ENCODE results near the gene MDFI.

MDFI gene

DNA sequence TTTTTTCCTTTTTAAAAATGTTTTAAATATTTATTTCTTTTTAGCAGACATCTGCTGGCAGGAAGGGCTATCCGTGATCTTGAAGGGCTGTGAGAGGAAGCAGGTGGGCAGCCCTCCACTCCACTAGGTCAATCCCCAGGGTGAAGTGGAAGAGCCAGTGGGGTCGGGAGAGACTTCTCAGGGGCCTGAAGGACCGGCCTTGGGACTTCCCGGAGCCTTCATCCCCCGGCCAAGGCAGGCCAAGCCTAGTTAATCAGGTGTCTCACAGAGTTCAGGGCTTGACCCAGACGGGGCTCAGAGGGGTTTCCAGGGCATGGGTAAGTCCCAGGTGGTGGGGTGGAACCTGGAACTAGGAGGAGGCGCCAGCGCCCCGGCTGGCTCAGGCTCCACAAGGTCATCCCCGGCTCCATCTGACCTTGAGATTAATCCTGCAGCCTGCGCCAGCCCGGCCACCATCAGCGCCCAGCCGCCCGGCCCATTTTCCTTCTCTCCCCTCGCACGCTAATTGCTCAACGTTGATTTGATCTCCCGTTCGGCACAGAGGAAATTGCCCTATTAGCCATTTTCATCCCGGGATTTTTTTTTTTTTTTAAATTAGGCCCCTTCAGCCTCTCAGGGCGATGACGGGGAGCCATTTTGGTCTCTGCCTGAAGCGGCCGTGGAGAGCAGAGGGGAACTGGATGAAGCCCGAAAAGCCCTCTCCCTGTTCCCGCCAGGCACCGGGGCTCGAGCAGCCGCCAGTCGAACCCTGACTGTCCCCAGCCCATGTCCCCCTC is 44.4 kb downstream of the MDFI start:
- H4K8ac ChIP-seq (ENCODE audit: low read depth, low read length): no peak overlapping the region
- no peaks in the 10 kb centered on the region for H3K79me1 ChIP-seq (ENCODE audit: low read length)
- no peaks in the 10 kb centered on the region for H3K79me2 ChIP-seq (ENCODE audit: control insufficient read depth, insufficient read depth, low read length)
- H3K4me2 ChIP-seq (ENCODE audit: low read length): peak overlapping the region; percentile 58
- peak overlapping the region; percentile 10 for H3K4ac ChIP-seq (ENCODE audit: low read depth, low read length)
- H2BK15ac ChIP-seq (replicated peaks; ENCODE audit: low read depth): no peak overlapping the region
- H3K56ac ChIP-seq (ENCODE audit: low read length): peak overlapping the region; percentile 85
- H2BK120ac ChIP-seq (ENCODE audit: low read depth, low read length): no peak overlapping the region
- no peaks in the 10 kb centered on the region for H3K27me3 ChIP-seq (ENCODE audit: insufficient read depth, low read length, poor library complexity)
- peak; percentile 22 for DNase-seq
- no peak overlapping the region for H2BK5ac ChIP-seq (ENCODE audit: low read length)
- H3K4me1 ChIP-seq (ENCODE audit: control insufficient read depth, low read depth, low read length): peaks cover 1% of the 10 kb centered on the region
- peak overlapping the region; percentile 74 for H3K9ac ChIP-seq (ENCODE audit: low read length)
- H3K18ac ChIP-seq (ENCODE audit: low read length): no peak overlapping the region
- H3K27ac ChIP-seq (ENCODE audit: low read depth, low read length): no peak overlapping the region
- no peak overlapping the region for H2AK5ac ChIP-seq (ENCODE audit: low read length)
- H3K23ac ChIP-seq (ENCODE audit: low read length): no peak overlapping the region
- no peak overlapping the region for H3K4me3 ChIP-seq (ENCODE audit: low read length)
- H3K36me3 ChIP-seq (ENCODE audit: control insufficient read depth, insufficient read depth, low read length): no peaks in the 10 kb centered on the region
- WGBS (ENCODE audit: extremely low coverage, insufficient coverage, low lambda C conversion rate): no CpG with 5 or more reads among the region's 31 CpGs
- no peak overlapping the region for H4K5ac ChIP-seq (ENCODE audit: low read length)

DNA sequence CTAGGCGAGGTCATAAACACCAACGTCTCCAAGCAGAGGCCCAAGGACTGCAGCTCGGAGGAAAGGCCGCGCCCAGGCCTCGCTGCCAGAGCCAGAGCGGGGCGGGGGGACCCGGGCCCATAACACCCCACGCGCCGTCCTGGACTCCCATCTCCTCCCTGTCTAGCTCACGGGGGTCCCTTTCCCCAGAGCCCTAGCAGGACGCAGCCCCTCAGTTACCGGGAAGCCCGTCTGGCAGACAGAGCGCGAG is 44.9 kb downstream of the MDFI start:
- Histone ChIP-seq H3K36me3 (ENCODE audit: control insufficient read depth, insufficient read depth, low read length) (no peaks in the 10 kb centered on the region), H4K5ac (ENCODE audit: low read length) (no peak overlapping the region), H3K27ac (ENCODE audit: low read depth, low read length) (no peak overlapping the region), H3K56ac (ENCODE audit: low read length) (peak overlapping the region; percentile 85), H3K4me3 (ENCODE audit: low read length) (no peak overlapping the region), H3K4me2 (ENCODE audit: low read length) (peak overlapping the region; percentile 58), H3K4ac (ENCODE audit: low read depth, low read length) (no peak overlapping the region), H3K23ac (ENCODE audit: low read length) (no peak overlapping the region), H2BK5ac (ENCODE audit: low read length) (no peak overlapping the region), H3K18ac (ENCODE audit: low read length) (no peak overlapping the region), H3K79me2 (ENCODE audit: control insufficient read depth, insufficient read depth, low read length) (no peaks in the 10 kb centered on the region), H2BK120ac (ENCODE audit: low read depth, low read length) (no peak overlapping the region), H3K9ac (ENCODE audit: low read length) (peak overlapping the region; percentile 74), H3K79me1 (ENCODE audit: low read length) (no peaks in the 10 kb centered on the region), H2AK5ac (ENCODE audit: low read length) (no peak overlapping the region), H4K8ac (ENCODE audit: low read depth, low read length) (no peak overlapping the region), H2BK15ac (replicated peaks; ENCODE audit: low read depth) (no peak overlapping the region), H3K27me3 (ENCODE audit: insufficient read depth, low read length, poor library complexity) (no peaks in the 10 kb centered on the region), H3K4me1 (ENCODE audit: control insufficient read depth, low read depth, low read length) (peaks cover 1% of the 10 kb centered on the region)
- no peak for DNase-seq
- WGBS (ENCODE audit: extremely low coverage, insufficient coverage, low lambda C conversion rate): no CpG with 5 or more reads among the region's 18 CpGs

DNA sequence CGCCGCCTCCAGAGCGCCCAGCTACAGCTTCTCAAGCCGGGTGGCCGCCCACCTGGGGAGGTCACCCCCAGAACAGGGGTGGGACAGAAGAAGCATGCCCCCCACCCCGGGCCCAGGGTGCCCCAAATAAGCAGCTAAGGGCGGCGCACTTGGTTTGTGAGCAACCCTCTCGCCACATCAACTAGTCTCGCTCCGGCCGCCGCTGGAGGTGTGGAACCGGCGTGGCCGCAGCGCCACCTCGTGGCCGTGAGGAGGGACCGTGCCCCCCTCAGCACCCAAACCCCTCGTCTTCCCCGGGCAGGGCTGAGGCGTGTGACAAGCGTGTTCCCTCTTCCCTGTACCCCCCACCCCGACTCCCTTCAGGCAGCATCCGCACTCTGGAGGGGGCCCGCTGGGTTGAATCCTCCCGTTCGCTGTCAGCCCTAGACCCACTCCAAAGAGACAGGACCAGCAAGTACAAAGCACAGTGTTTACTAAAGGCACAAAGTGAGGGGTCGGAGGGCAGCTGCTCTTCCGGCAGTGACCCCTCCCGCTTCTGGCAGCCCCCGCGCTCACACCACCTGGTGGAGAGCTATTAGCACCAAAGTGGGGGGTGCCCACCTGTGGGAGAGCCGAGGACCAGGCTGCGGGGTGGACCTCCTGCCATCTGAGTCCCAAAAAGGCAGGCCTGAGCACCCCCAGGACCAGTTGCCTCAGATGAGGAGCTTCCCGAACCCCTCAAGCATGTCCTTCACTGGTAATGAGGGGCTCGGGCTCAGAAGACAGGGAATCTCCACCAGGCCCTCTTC is 45.4 kb downstream of the MDFI start:
- H3K27ac ChIP-seq (ENCODE audit: low read depth, low read length): no peak overlapping the region
- WGBS (ENCODE audit: extremely low coverage, insufficient coverage, low lambda C conversion rate): no CpG with 5 or more reads among the region's 38 CpGs

DNA sequence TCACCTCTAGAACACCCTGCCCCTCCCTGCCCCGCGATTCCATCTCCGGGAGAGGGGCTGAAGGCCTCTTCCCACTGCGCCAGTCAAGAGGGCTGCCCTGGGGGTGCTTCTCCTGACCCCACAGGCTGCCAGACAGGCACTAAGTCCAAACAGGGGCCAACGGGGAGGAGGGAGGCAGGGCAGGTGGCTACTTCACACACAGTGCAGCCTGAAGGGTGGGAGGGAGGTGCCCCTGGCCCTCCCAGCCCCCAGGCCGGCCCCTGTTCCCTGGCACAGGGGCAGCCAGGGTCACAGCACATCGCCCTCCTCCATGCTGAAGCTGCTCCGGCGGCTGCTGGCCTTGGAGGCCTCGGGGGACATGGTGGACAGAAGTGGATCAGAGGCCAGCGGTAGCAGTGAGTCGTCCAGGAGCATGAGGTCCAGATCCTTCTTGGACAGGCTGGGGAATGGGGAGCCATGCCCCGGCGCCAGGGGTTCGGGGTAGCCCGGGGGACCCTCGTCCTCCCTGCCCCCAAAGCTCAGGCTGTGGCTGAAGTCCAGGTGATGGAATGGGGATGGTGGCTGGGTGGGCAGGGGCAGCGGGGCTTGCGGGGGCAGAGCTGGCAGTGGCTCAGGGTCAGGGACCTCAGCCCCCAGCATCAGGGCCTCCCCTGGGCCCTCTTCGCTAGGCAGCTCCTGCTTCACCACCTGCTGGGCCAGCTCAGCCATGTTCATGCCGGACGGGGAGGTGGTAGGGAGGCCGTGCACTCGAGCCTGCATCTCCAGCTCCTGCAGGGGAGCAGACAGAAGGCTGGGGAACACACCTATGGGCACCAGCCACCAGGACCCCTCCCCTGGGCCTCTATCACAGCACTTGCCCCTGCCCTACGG is 46.3 kb downstream of the MDFI start:
- H3K36me3 ChIP-seq (ENCODE audit: control insufficient read depth, insufficient read depth, low read length): no peaks in the 10 kb centered on the region
- H4K8ac ChIP-seq (ENCODE audit: low read depth, low read length): no peak overlapping the region
- DNase-seq: no peak
- H3K9ac ChIP-seq (ENCODE audit: low read length): no peak overlapping the region
- no CpG with 5 or more reads among the region's 25 CpGs for WGBS (ENCODE audit: extremely low coverage, insufficient coverage, low lambda C conversion rate)
- no peak overlapping the region for H3K4me3 ChIP-seq (ENCODE audit: low read length)
- H3K79me2 ChIP-seq (ENCODE audit: control insufficient read depth, insufficient read depth, low read length): no peaks in the 10 kb centered on the region
- H3K27me3 ChIP-seq (ENCODE audit: insufficient read depth, low read length, poor library complexity): no peaks in the 10 kb centered on the region
- no peak overlapping the region for H3K27ac ChIP-seq (ENCODE audit: low read depth, low read length)
- no peak overlapping the region for H3K18ac ChIP-seq (ENCODE audit: low read length)
- H4K5ac ChIP-seq (ENCODE audit: low read length): no peak overlapping the region
- no peak overlapping the region for H3K23ac ChIP-seq (ENCODE audit: low read length)
- no peak overlapping the region for H3K56ac ChIP-seq (ENCODE audit: low read length)
- H3K79me1 ChIP-seq (ENCODE audit: low read length): no peaks in the 10 kb centered on the region
- no peak overlapping the region for H2BK15ac ChIP-seq (replicated peaks; ENCODE audit: low read depth)
- no peak overlapping the region for H2AK5ac ChIP-seq (ENCODE audit: low read length)
- H3K4ac ChIP-seq (ENCODE audit: low read depth, low read length): no peak overlapping the region
- no peak overlapping the region for H3K4me2 ChIP-seq (ENCODE audit: low read length)
- H2BK120ac ChIP-seq (ENCODE audit: low read depth, low read length): no peak overlapping the region
- peaks cover 1% of the 10 kb centered on the region for H3K4me1 ChIP-seq (ENCODE audit: control insufficient read depth, low read depth, low read length)
- H2BK5ac ChIP-seq (ENCODE audit: low read length): no peak overlapping the region

More for the DNA sequence above, 45.4 kb downstream of the MDFI start:
- H2BK5ac ChIP-seq (ENCODE audit: low read length): no peak overlapping the region
- H2AK5ac ChIP-seq (ENCODE audit: low read length): no peak overlapping the region
- no peak overlapping the region for H3K23ac ChIP-seq (ENCODE audit: low read length)
- no peak overlapping the region for H2BK15ac ChIP-seq (replicated peaks; ENCODE audit: low read depth)
- no peak overlapping the region for H3K4ac ChIP-seq (ENCODE audit: low read depth, low read length)
- DNase-seq: peak; percentile 76
- no peak overlapping the region for H4K8ac ChIP-seq (ENCODE audit: low read depth, low read length)
- H3K79me2 ChIP-seq (ENCODE audit: control insufficient read depth, insufficient read depth, low read length): no peaks in the 10 kb centered on the region
- H3K9ac ChIP-seq (ENCODE audit: low read length): peak overlapping the region; percentile 74
- peak overlapping the region; percentile 58 for H3K4me2 ChIP-seq (ENCODE audit: low read length)
- no peaks in the 10 kb centered on the region for H3K27me3 ChIP-seq (ENCODE audit: insufficient read depth, low read length, poor library complexity)
- no peak overlapping the region for H2BK120ac ChIP-seq (ENCODE audit: low read depth, low read length)
- peaks cover 1% of the 10 kb centered on the region for H3K4me1 ChIP-seq (ENCODE audit: control insufficient read depth, low read depth, low read length)
- H4K5ac ChIP-seq (ENCODE audit: low read length): no peak overlapping the region
- peak overlapping the region; percentile 85 for H3K56ac ChIP-seq (ENCODE audit: low read length)
- no peak overlapping the region for H3K4me3 ChIP-seq (ENCODE audit: low read length)
- H3K79me1 ChIP-seq (ENCODE audit: low read length): no peaks in the 10 kb centered on the region
- no peak overlapping the region for H3K18ac ChIP-seq (ENCODE audit: low read length)
- H3K36me3 ChIP-seq (ENCODE audit: control insufficient read depth, insufficient read depth, low read length): no peaks in the 10 kb centered on the region

DNA sequence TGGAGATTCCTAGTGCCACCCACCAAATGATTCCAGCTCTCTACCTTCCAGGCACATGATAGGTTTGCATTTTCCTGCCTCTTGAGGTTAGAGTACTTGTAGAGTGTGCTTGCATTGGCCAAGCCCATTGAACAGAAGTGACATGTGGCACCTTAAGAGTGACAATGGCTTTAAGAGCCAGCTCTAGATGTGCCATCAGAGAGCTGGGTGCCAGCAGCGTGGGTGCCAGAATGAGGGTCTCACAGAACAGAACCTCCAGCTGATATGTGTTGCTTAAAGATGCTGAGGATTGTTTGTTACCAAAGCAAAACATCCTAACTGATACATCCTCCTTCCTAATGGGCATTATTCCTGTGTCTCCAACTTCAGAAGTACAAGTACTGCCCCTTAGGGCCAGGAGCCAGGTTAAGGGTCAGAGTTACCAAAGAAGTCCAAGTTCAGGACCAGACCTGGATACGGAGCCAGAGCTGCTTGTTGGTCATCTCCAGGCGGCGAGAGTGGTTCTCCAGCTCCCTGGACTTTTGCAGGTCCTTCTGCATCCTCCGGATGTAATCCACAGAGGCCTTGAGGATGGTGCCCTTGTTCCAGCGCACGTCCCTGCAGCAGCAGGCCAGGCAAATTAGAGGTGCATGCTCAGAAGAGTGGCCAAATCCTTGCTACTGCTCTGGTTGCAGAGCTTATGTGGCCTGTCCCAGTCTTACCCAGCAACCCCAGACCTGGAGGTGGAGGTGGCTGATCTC is 47.5 kb downstream of the MDFI start:
- Histone ChIP-seq H4K5ac (ENCODE audit: low read length) (no peak overlapping the region), H3K9ac (ENCODE audit: low read length) (no peak overlapping the region), H3K23ac (ENCODE audit: low read length) (no peak overlapping the region), H3K4me2 (ENCODE audit: low read length) (no peak overlapping the region), H2BK15ac (replicated peaks; ENCODE audit: low read depth) (no peak overlapping the region), H3K79me2 (ENCODE audit: control insufficient read depth, insufficient read depth, low read length) (no peaks in the 10 kb centered on the region), H3K4me1 (ENCODE audit: control insufficient read depth, low read depth, low read length) (no peaks in the 10 kb centered on the region), H3K4me3 (ENCODE audit: low read length) (no peak overlapping the region), H3K4ac (ENCODE audit: low read depth, low read length) (no peak overlapping the region), H3K27me3 (ENCODE audit: insufficient read depth, low read length, poor library complexity) (no peaks in the 10 kb centered on the region), H3K56ac (ENCODE audit: low read length) (no peak overlapping the region), H4K8ac (ENCODE audit: low read depth, low read length) (no peak overlapping the region), H3K36me3 (ENCODE audit: control insufficient read depth, insufficient read depth, low read length) (no peaks in the 10 kb centered on the region), H2BK120ac (ENCODE audit: low read depth, low read length) (no peak overlapping the region), H2BK5ac (ENCODE audit: low read length) (no peak overlapping the region), H3K79me1 (ENCODE audit: low read length) (no peaks in the 10 kb centered on the region), H3K27ac (ENCODE audit: low read depth, low read length) (no peak overlapping the region), H3K18ac (ENCODE audit: low read length) (no peak overlapping the region), H2AK5ac (ENCODE audit: low read length) (no peak overlapping the region)
- DNase-seq: no peak
- no CpG with 5 or more reads among the region's 7 CpGs for WGBS (ENCODE audit: extremely low coverage, insufficient coverage, low lambda C conversion rate)
